SU-DHL-6 (cell line): ENCODE measurements around the gene TMED7.

Source experiments
- H2AFZ ChIP-seq: fragments of 200-600 bp; sonication (generic); 2 replicates; pipeline ENCODE4 v1.6.1; 2014; ENCODE audit warnings: low read depth, mild to moderate bottlenecking, moderate library complexity, mixed read lengths, antibody characterized with exemption, low read length; ENCODE audit not compliant: severe bottlenecking
- H3F3A ChIP-seq: fragments of 200-600 bp; shearing (Covaris generic); 2 replicates; pipeline ENCODE4 v1.6.0; 2016; ENCODE audit warnings: antibody characterized with exemption, mild to moderate bottlenecking; ENCODE audit not compliant: insufficient read depth
- H3K27ac ChIP-seq: fragments of 200-600 bp; sonication (generic); 2 replicates; pipeline ENCODE4 v1.5.1; 2016; ENCODE audit warnings: low read depth, mild to moderate bottlenecking, low read length, moderate library complexity, mixed read lengths
- H3K27me3 ChIP-seq: fragments of 200-600 bp; sonication (generic), shearing (Covaris generic); 2 replicates; pipeline ENCODE4 v1.6.0; 2014; ENCODE audit warnings: mild to moderate bottlenecking, low read length
- H3K36me3 ChIP-seq: fragments of 200-600 bp; sonication (generic); 2 replicates; pipeline ENCODE4 v1.6.1; 2014; ENCODE audit warnings: mild to moderate bottlenecking, low read length, mixed read lengths
- H3K4me2 ChIP-seq: fragments of 300-600, 200-600 bp; shearing (Covaris generic), sonication (generic); 2 replicates; pipeline ENCODE4 v1.6.0; 2014; ENCODE audit warnings: low read length, low read depth, mild to moderate bottlenecking; ENCODE audit not compliant: poor library complexity, severe bottlenecking
- H3K4me3 ChIP-seq: fragments of 200-600 bp; sonication (generic); 2 replicates; pipeline ENCODE4 v1.5.1; 2014; ENCODE audit warnings: antibody characterized with exemption, low read length, mild to moderate bottlenecking, mixed read lengths; ENCODE audit not compliant: insufficient read depth, poor library complexity, severe bottlenecking
- H3K79me2 ChIP-seq: fragments of 200-600 bp; sonication (generic); 2 replicates; pipeline ENCODE4 v1.6.1; 2014; ENCODE audit warnings: mild to moderate bottlenecking, low read length, moderate library complexity; ENCODE audit not compliant: insufficient read depth
- H3K9ac ChIP-seq: fragments of 200-600 bp; sonication (generic); 2 replicates; pipeline ENCODE4 v1.7.0; 2014; ENCODE audit warnings: mild to moderate bottlenecking, low read length
- H3K9me2 ChIP-seq: fragments of 200-600 bp; sonication (generic); replicated peaks from 2 replicates; pipeline ENCODE4 v1.6.1; 2014; ENCODE audit warnings: low read length; ENCODE audit not compliant: insufficient read depth
- H3K9me3 ChIP-seq: fragments of 200-600 bp; sonication (generic); 2 replicates; pipeline ENCODE4 v1.6.1; 2014; ENCODE audit warnings: low read length, mixed read lengths; ENCODE audit not compliant: insufficient read depth
- H4K20me1 ChIP-seq: fragments of 200-600 bp; sonication (generic); 2 replicates; pipeline ENCODE4 v1.6.1; 2014; ENCODE audit warnings: low read depth, mild to moderate bottlenecking, antibody characterized with exemption, low read length, moderate library complexity, mixed read lengths
- EZH2phosphoT487 ChIP-seq: fragments of 200-600 bp; sonication (generic), shearing (Covaris generic); conservative IDR thresholded peaks from 2 replicates; pipeline ENCODE4 v1.6.1; 2018; ENCODE audit warnings: mild to moderate bottlenecking, antibody characterized with exemption, low read length, moderate library complexity, mixed read lengths
- TF ChIP-seq, protein P1 (sequence below): fragments of 200-600 bp; sonication (generic); IDR thresholded peaks from one replicate; pipeline ENCODE4 v1.5.1; 2017; ENCODE audit warnings: antibody characterized with exemption, mild to moderate bottlenecking, low read length, moderate library complexity; ENCODE audit not compliant: insufficient read depth, poor library complexity, severe bottlenecking

The TMED7 gene

DNA sequence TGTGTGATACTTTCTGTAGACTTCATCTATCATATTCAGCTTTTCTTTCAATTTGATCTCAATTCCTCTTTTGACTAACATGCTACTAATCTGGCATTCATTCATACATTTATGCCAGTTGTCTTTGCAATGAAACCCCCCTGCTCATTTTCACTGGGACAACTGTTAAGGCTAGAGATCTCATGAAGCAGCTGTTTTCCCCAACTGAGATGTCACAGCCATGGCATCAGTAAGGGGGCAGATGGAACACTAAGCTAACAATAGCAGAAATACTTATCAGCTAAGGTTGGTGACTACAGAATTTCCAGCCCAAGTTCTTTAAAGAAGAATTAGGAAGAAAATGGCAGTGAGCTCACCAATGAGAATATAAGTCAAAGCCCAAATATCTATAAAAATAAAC is 9.4 kb downstream of the TMED7 start:
- Histone ChIP-seq H3K36me3 (peaks cover 66% of the 10 kb centered on the region; the same call in 1 of the 2 replicates), H2AFZ (no peak overlapping the region), H3K79me2 (peaks cover 32% of the 10 kb centered on the region)

DNA sequence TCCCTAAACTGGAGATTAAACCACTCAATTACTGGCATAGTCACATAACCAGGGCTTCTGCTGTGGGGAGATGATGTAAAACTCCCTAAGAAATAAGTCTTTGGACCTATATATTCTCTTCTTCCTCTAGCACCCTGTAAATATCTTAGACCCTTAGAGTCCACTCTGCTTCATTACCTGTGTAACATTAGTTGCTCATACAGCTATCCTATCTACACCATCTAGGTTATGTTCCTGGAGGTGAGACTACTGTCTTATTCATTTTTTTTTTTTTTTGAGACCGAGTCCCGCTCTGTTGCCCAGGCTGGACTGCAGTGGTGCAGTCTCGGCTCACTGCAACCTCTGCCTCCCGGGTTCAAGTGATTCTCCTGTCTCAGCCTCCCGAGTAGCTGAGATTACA is 14.0 kb downstream of the TMED7 start:
- H3K9me3 ChIP-seq, result no peaks in the 10 kb centered on the region
- no peaks in the 10 kb centered on the region for H3K9me2 ChIP-seq
- H3K27me3 ChIP-seq, result no peaks in the 10 kb centered on the region
- H3K4me3 ChIP-seq, result no peak overlapping the region
- H3K36me3 ChIP-seq, result peaks cover 37% of the 10 kb centered on the region; the same call in 1 of the 2 replicates
- H3K27ac ChIP-seq, result no peak overlapping the region
- no peak overlapping the region for H3K9ac ChIP-seq
- TF ChIP-seq, protein P1, sequence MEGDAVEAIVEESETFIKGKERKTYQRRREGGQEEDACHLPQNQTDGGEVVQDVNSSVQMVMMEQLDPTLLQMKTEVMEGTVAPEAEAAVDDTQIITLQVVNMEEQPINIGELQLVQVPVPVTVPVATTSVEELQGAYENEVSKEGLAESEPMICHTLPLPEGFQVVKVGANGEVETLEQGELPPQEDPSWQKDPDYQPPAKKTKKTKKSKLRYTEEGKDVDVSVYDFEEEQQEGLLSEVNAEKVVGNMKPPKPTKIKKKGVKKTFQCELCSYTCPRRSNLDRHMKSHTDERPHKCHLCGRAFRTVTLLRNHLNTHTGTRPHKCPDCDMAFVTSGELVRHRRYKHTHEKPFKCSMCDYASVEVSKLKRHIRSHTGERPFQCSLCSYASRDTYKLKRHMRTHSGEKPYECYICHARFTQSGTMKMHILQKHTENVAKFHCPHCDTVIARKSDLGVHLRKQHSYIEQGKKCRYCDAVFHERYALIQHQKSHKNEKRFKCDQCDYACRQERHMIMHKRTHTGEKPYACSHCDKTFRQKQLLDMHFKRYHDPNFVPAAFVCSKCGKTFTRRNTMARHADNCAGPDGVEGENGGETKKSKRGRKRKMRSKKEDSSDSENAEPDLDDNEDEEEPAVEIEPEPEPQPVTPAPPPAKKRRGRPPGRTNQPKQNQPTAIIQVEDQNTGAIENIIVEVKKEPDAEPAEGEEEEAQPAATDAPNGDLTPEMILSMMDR, result no peak
- TF ChIP-seq EZH2phosphoT487, result no peak
- H4K20me1 ChIP-seq, result no peaks in the 10 kb centered on the region; the same call in 1 of the 2 replicates
- no peak overlapping the region for H2AFZ ChIP-seq
- H3F3A ChIP-seq, result peaks cover 7% of the 10 kb centered on the region
- H3K4me2 ChIP-seq, result no peak overlapping the region
- H3K79me2 ChIP-seq, result peaks cover 14% of the 10 kb centered on the region

More for the DNA sequence above, 9.4 kb downstream of the TMED7 start:
- no peaks in the 10 kb centered on the region for H3K9me2 ChIP-seq
- no peaks in the 10 kb centered on the region for H3K9me3 ChIP-seq
- TF ChIP-seq, protein P1, result no peak
- no peak for TF ChIP-seq EZH2phosphoT487
- H4K20me1 ChIP-seq, result no peaks in the 10 kb centered on the region; the same call in 1 of the 2 replicates
- no peaks in the 10 kb centered on the region for H3F3A ChIP-seq
- no peak overlapping the region for H3K4me2 ChIP-seq
- no peak overlapping the region for H3K27ac ChIP-seq
- no peak overlapping the region for H3K9ac ChIP-seq
- no peaks in the 10 kb centered on the region for H3K27me3 ChIP-seq
- H3K4me3 ChIP-seq, result no peak overlapping the region

DNA sequence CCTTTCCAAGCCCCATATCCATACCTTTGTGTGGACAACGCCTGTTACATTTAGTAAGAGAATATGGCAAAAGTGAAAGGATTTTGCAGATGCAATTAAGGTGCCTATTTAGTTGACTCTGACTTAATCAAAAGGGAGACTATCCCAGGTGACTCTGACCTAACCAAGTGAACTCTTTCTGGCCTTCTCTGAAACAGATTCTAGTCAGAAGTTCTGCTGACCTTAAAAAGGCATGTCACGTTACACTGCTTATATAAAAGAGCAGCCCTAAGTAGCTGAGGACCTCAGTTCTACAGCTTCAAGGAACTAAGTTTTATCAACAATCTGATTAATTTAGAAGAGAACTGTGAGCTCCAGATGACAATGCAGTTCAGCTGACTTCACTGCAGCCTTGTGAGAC is 17.9 kb downstream of the TMED7 start:
- Histone ChIP-seq H3K9me3 (no peaks in the 10 kb centered on the region), H3F3A (peaks cover 14% of the 10 kb centered on the region), H3K79me2 (no peaks in the 10 kb centered on the region; the same call in 1 of the 2 replicates), H3K9me2 (no peaks in the 10 kb centered on the region), H3K27me3 (no peaks in the 10 kb centered on the region), H3K9ac (no peak overlapping the region), H2AFZ (no peak overlapping the region), H3K4me3 (no peak overlapping the region), H3K4me2 (no peak overlapping the region), H3K36me3 (peaks cover 4% of the 10 kb centered on the region; the same call in 1 of the 2 replicates), H3K27ac (no peak overlapping the region), H4K20me1 (no peaks in the 10 kb centered on the region; the same call in 1 of the 2 replicates)
- TF ChIP-seq EZH2phosphoT487, result no peak
- TF ChIP-seq, protein P1, result no peak
